K562 (cell line): ENCODE data around the gene PPP3CA. TPM values are rescaled to one million over a fixed set of nuclear protein-coding genes. Genes with fewer than 3 reads are reported as not detected.
"Not testable (repeated sequence)": the region's sequence is repeated elsewhere in the genome, so short reads cannot be mapped to it uniquely, and the experiment has no call there.

ENCODE experiments used
- ATAC-seq: fragments of 200-7000 bp; cut with Tn5 transposase; 3 replicates; pipeline ENCODE4 v1.9.1; 2020; ENCODE audit warnings: moderate library complexity
- BruUV-seq: library from RNA; stranded (reverse); fragments of 400-500 nt; replicated peaks from 2 replicates; lab custom pipeline; 2021; lab: Mats Ljungman, UMichigan
- CTCF ChIA-PET: fragments of 300-600 bp; formaldehyde crosslinking; extraction: SDS; loops from one replicate; lab custom pipeline; 2021; ENCODE audit warnings: low intra/inter-chr PET ratio; lab: Yijun Ruan, JAX
- POLR2A ChIA-PET: fragments of 300-600, 350-650 bp; sonication (Branson Sonifier 250); formaldehyde crosslinking; extraction: SDS; loops from one replicate; lab custom pipeline; 2021; ENCODE audit warnings: antibody characterized with exemption, inconsistent platforms; lab: Yijun Ruan, JAX
- DNase-seq, 4 experiments: peaks; one replicate each; pipeline versions ENCODE4 v3.0.0 to v3.0.0-alpha.2; 2011 to 2018; ENCODE audit warnings: low spot score in 3 of 4, mixed read lengths in 3 of 4; ENCODE audit errors: extremely low read depth in 1 of 4
- FAIRE-seq: peaks from 2 replicates; lab custom pipeline; 2011; peaks lifted over from hg19 to GRCh38; lab: Jason Lieb, UNC
- H2AFZ ChIP-seq: 2 replicates; pipeline ENCODE4 v1.6.0; 2011; ENCODE audit warnings: low read depth, low read length, control low read depth, inconsistent platforms
- H3K27ac ChIP-seq: fragments of 200-600 bp; 3 replicates; pipeline ENCODE4 v1.8.0; 2011; ENCODE audit warnings: low read depth, mild to moderate bottlenecking, control low read depth, inconsistent platforms, low read length, moderate library complexity, mixed read lengths; ENCODE audit errors: extremely low read depth
- H3K27me3 ChIP-seq, 2 experiments: fragments of 300-600 bp in 1 of 2; 2 replicates in 1 of 2; 3 replicates in 1 of 2; pipeline versions ENCODE4 v1.6.0 to v1.8.0; 2011; ENCODE audit warnings: inconsistent platforms in 2 of 2, low read length in 2 of 2, mild to moderate bottlenecking in 1 of 2, mixed read lengths in 1 of 2, moderate library complexity in 1 of 2; ENCODE audit not compliant: control insufficient read depth in 2 of 2, insufficient read depth in 2 of 2
- H3K36me3 ChIP-seq: fragments of 300-600 bp; 3 replicates; pipeline ENCODE4 v1.8.0; 2011; ENCODE audit warnings: mild to moderate bottlenecking, low read length, inconsistent platforms; ENCODE audit not compliant: control insufficient read depth, insufficient read depth
- H3K4me1 ChIP-seq, 2 experiments: fragments of 200-600 bp in 1 of 2; replicated peaks in 1 of 2; 2 replicates in 1 of 2; 3 replicates in 1 of 2; pipeline versions ENCODE4 v1.5.1 to v1.8.0; 2011; ENCODE audit warnings: inconsistent platforms in 2 of 2, low read length in 2 of 2, mild to moderate bottlenecking in 1 of 2, mixed read lengths in 1 of 2, moderate library complexity in 1 of 2; ENCODE audit not compliant: control insufficient read depth in 2 of 2, insufficient read depth in 2 of 2
- H3K4me2 ChIP-seq: 2 replicates; pipeline ENCODE4 v1.6.1; 2011; ENCODE audit warnings: low read length, control low read depth, inconsistent platforms, mixed read lengths; ENCODE audit not compliant: insufficient read depth
- H3K4me3 ChIP-seq: fragments of 200-600 bp; sonication (generic), shearing (Covaris generic); 2 replicates; pipeline ENCODE4 v1.5.1; 2016; ENCODE audit warnings: control low read depth, inconsistent platforms
- H3K79me2 ChIP-seq: fragments of 200-600 bp; 3 replicates; pipeline ENCODE4 v1.8.0; 2011; ENCODE audit warnings: low read length, inconsistent platforms; ENCODE audit not compliant: control insufficient read depth, insufficient read depth
- H3K9ac ChIP-seq, 2 experiments: 2 replicates each; pipeline versions ENCODE4 v1.6.0 to v1.6.1; 2011; ENCODE audit warnings: low read depth in 2 of 2, low read length in 2 of 2, control low read depth in 1 of 2, inconsistent platforms in 1 of 2, mild to moderate bottlenecking in 1 of 2, mixed read lengths in 1 of 2; ENCODE audit not compliant: insufficient read depth in 1 of 2
- H3K9me1 ChIP-seq: one replicate; pipeline ENCODE4 v1.6.0; 2011; ENCODE audit warnings: inconsistent platforms, mild to moderate bottlenecking, low read length, moderate library complexity; ENCODE audit not compliant: control insufficient read depth, insufficient read depth
- H3K9me3 ChIP-seq: replicated peaks from 2 replicates; pipeline ENCODE4 v1.5.1; 2011; ENCODE audit warnings: low read depth, low read length, inconsistent platforms; ENCODE audit not compliant: control insufficient read depth, insufficient read depth
- H4K20me1 ChIP-seq: replicated peaks from 2 replicates; pipeline ENCODE4 v1.6.1; 2011; ENCODE audit warnings: low read length, inconsistent platforms, mixed read lengths; ENCODE audit not compliant: control insufficient read depth, insufficient read depth
- DIDO1 ChIP-seq: fragments of 450-650 bp; IDR thresholded peaks from 2 replicates; pipeline ENCODE4 v1.6.1; 2016; ENCODE audit warnings: low read depth, missing biosample characterization, missing genetic modification characterization
- MCM7 ChIP-seq, 2 experiments: fragments of 450-650 bp; IDR thresholded peaks; 2 replicates each; pipeline ENCODE4 v1.6.1; 2016 to 2018
- PML ChIP-seq: IDR thresholded peaks from 2 replicates; pipeline ENCODE4 v1.6.1; 2012; ENCODE audit warnings: low read length, inconsistent platforms
- U2AF1 ChIP-seq: fragments of 200-400 bp; formaldehyde crosslinking; optimal IDR thresholded peaks from 2 replicates; pipeline ENCODE3; 2017; ENCODE audit warnings: mild to moderate bottlenecking, low read depth, low read length, moderate library complexity
- XRCC5 ChIP-seq: fragments of 200-400 bp; formaldehyde crosslinking; IDR thresholded peaks from 2 replicates; pipeline ENCODE4 v1.6.1; 2017; ENCODE audit warnings: low read depth, mild to moderate bottlenecking, low read length
- ZBTB9 ChIP-seq: fragments of 450-650 bp; formaldehyde crosslinking; IDR thresholded peaks from 2 replicates; pipeline ENCODE4 v1.4.0; 2020; ENCODE audit warnings: mild to moderate bottlenecking, moderate library complexity
- ZNF121 ChIP-seq: sonication (generic); formaldehyde crosslinking; conservative IDR thresholded peaks from 2 replicates; pipeline ENCODE4 v1.8.0; 2022; ENCODE audit warnings: missing genetic modification reagents
- ZNF134 ChIP-seq: fragments of 250-450 bp; sonication (Bioruptor Pico); conservative IDR thresholded peaks from 2 replicates; pipeline ENCODE4 v1.4.0; 2020
- ZNF436 ChIP-seq: fragments of 250-450, 450-650 bp; sonication (Bioruptor Pico); formaldehyde crosslinking; IDR thresholded peaks from 2 replicates; pipeline ENCODE4 v1.7.0; 2020; ENCODE audit warnings: mild to moderate bottlenecking
- ZNF778 ChIP-seq: fragments of 450-650 bp; formaldehyde crosslinking; IDR thresholded peaks from 2 replicates; pipeline ENCODE4 v1.4.0; 2020; ENCODE audit warnings: mild to moderate bottlenecking, moderate library complexity
- in situ Hi-C: fragments of 300-500 bp; cut with MboI; formaldehyde crosslinking; loops from 4 replicates; pipeline ENCODE4 v1.15.0; 2018; ENCODE audit warnings: inconsistent platforms, mixed read lengths
- intact Hi-C: fragments of 100-400 bp; cut with micrococcal nuclease; formaldehyde crosslinking; loops from 2 replicates; pipeline ENCODE4 v1.14.2; 2022
- polyA plus RNA-seq, 8 experiments: library from polyadenylated mRNA; depleted of rRNA in 4 of 8; stranded (reverse) in 5 of 8; unstranded in 3 of 8; fragments of >200 nt; fragmentation: Nextera tagmentation in 2 of 8; fragmentation: Illumina TruSeq in 1 of 8; extraction: Ambion mirVana in 2 of 8; extraction: Trizol in 1 of 8; gene quantifications; 2 replicates each; pipeline versions ENCODE4 v1.2.1 to v1.2.3, GENCODE V29; 2011 to 2014; ENCODE audit warnings: inconsistent platforms in 1 of 8, missing spikeins in 1 of 8
- total RNA-seq, 7 experiments: library from RNA; depleted of rRNA in 6 of 7; stranded (reverse); fragments of >200 nt in 6 of 7; fragmentation: Illumina TruSeq in 2 of 7; extraction: Trizol in 2 of 7; gene quantifications; 2 replicates each; pipeline versions ENCODE4 v1.2.1 to v1.2.3, GENCODE V29; 2011 to 2021; ENCODE audit warnings: low replicate concordance in 1 of 7
- TF ChIP-seq, protein P1 (sequence below): fragments of 200-600 bp; sonication (generic); IDR thresholded peaks from one replicate; pipeline ENCODE4 v1.6.1; 2012; ENCODE audit warnings: mild to moderate bottlenecking, low read depth, low read length, inconsistent platforms

Gene PPP3CA
- total and polyA plus RNA-seq, 9 of the 15 experiments (the other 6 are each of a cell fraction or from before 2014, with no cell fraction given): 0.94 to 3.2 (median 1.6) TPM

DNA sequence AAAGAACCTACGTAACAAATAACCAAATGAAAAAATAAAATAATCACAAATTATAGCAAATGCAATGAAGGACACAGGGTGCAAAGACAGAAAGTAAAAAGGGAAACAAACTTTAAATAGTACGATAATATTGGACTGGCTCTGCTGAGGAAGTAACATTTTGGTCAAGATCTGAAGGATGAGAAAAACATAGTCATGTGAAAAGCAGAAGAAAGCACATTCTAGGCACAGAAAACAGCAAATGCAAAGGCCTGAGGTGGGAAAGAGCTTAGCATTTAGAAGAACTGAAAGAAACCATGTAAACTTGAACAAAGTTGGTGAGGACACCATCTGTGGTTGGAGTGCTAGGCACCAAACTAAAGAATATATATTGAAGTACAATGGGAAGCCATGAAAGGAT lies 111.2 kb downstream of the PPP3CA start (continued):
- TF ChIP-seq, protein P1, sequence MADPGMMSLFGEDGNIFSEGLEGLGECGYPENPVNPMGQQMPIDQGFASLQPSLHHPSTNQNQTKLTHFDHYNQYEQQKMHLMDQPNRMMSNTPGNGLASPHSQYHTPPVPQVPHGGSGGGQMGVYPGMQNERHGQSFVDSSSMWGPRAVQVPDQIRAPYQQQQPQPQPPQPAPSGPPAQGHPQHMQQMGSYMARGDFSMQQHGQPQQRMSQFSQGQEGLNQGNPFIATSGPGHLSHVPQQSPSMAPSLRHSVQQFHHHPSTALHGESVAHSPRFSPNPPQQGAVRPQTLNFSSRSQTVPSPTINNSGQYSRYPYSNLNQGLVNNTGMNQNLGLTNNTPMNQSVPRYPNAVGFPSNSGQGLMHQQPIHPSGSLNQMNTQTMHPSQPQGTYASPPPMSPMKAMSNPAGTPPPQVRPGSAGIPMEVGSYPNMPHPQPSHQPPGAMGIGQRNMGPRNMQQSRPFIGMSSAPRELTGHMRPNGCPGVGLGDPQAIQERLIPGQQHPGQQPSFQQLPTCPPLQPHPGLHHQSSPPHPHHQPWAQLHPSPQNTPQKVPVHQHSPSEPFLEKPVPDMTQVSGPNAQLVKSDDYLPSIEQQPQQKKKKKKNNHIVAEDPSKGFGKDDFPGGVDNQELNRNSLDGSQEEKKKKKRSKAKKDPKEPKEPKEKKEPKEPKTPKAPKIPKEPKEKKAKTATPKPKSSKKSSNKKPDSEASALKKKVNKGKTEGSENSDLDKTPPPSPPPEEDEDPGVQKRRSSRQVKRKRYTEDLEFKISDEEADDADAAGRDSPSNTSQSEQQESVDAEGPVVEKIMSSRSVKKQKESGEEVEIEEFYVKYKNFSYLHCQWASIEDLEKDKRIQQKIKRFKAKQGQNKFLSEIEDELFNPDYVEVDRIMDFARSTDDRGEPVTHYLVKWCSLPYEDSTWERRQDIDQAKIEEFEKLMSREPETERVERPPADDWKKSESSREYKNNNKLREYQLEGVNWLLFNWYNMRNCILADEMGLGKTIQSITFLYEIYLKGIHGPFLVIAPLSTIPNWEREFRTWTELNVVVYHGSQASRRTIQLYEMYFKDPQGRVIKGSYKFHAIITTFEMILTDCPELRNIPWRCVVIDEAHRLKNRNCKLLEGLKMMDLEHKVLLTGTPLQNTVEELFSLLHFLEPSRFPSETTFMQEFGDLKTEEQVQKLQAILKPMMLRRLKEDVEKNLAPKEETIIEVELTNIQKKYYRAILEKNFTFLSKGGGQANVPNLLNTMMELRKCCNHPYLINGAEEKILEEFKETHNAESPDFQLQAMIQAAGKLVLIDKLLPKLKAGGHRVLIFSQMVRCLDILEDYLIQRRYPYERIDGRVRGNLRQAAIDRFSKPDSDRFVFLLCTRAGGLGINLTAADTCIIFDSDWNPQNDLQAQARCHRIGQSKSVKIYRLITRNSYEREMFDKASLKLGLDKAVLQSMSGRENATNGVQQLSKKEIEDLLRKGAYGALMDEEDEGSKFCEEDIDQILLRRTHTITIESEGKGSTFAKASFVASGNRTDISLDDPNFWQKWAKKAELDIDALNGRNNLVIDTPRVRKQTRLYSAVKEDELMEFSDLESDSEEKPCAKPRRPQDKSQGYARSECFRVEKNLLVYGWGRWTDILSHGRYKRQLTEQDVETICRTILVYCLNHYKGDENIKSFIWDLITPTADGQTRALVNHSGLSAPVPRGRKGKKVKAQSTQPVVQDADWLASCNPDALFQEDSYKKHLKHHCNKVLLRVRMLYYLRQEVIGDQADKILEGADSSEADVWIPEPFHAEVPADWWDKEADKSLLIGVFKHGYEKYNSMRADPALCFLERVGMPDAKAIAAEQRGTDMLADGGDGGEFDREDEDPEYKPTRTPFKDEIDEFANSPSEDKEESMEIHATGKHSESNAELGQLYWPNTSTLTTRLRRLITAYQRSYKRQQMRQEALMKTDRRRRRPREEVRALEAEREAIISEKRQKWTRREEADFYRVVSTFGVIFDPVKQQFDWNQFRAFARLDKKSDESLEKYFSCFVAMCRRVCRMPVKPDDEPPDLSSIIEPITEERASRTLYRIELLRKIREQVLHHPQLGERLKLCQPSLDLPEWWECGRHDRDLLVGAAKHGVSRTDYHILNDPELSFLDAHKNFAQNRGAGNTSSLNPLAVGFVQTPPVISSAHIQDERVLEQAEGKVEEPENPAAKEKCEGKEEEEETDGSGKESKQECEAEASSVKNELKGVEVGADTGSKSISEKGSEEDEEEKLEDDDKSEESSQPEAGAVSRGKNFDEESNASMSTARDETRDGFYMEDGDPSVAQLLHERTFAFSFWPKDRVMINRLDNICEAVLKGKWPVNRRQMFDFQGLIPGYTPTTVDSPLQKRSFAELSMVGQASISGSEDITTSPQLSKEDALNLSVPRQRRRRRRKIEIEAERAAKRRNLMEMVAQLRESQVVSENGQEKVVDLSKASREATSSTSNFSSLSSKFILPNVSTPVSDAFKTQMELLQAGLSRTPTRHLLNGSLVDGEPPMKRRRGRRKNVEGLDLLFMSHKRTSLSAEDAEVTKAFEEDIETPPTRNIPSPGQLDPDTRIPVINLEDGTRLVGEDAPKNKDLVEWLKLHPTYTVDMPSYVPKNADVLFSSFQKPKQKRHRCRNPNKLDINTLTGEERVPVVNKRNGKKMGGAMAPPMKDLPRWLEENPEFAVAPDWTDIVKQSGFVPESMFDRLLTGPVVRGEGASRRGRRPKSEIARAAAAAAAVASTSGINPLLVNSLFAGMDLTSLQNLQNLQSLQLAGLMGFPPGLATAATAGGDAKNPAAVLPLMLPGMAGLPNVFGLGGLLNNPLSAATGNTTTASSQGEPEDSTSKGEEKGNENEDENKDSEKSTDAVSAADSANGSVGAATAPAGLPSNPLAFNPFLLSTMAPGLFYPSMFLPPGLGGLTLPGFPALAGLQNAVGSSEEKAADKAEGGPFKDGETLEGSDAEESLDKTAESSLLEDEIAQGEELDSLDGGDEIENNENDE: no peak
- TF ChIP-seq DIDO1 (tag): no peak
- no peak for TF ChIP-seq ZNF134 (CRISPR knock-in tag)
- no peak for TF ChIP-seq ZNF121 (CRISPR knock-in tag)
- TF ChIP-seq XRCC5: no peak
- TF ChIP-seq ZNF778: no peak
- no peak for TF ChIP-seq ZBTB9
- no peak for TF ChIP-seq PML
- TF ChIP-seq ZNF436: no peak
- no peak for TF ChIP-seq MCM7 (IDR thresholded peaks at IDR 0.05)
- no peak for TF ChIP-seq U2AF1

- intact Hi-C loops, H3K79me2 ChIP-seq: not testable (repeated sequence)
Measured at GRCh38 chr4:101234141-101234540, 113.2 kb downstream of the PPP3CA start.

More at GRCh38 chr4:101234141-101234540, 113.2 kb downstream of the PPP3CA start:
- H3K4me1 ChIP-seq, H2AFZ ChIP-seq, ATAC-seq, H3K36me3 ChIP-seq, H3K9me1 ChIP-seq, H3K4me3 ChIP-seq, CTCF ChIA-PET, H3K4me2 ChIP-seq, H3K9ac ChIP-seq, DNase-seq, BruUV-seq, H4K20me1 ChIP-seq, POLR2A ChIA-PET, in situ Hi-C loops, H3K9me3 ChIP-seq, H3K27me3 ChIP-seq, H3K27ac ChIP-seq, FAIRE-seq: not testable (repeated sequence)
